Brain microvascular endothelial cell (primary cell): Measurements from ENCODE around the gene TBC1D4.

Source experiments
- DNase-seq: peaks from one replicate; pipeline ENCODE4 v3.0.0-alpha.2; 2020
- H3K27ac ChIP-seq: fragments of 250-450 bp; sonication (Bioruptor Pico); 2 replicates; pipeline ENCODE4 v1.5.1; 2020; ENCODE audit warnings: mild to moderate bottlenecking, moderate library complexity
- H3K27me3 ChIP-seq: fragments of 250-450 bp; sonication (Bioruptor Pico); replicated peaks from 2 replicates; pipeline ENCODE4 v1.5.1; 2020; ENCODE audit warnings: mild to moderate bottlenecking
- H3K36me3 ChIP-seq: fragments of 250-450 bp; sonication (Bioruptor Pico); replicated peaks from 2 replicates; pipeline ENCODE4 v1.5.1; 2020; ENCODE audit warnings: mild to moderate bottlenecking
- H3K4me3 ChIP-seq: 2 replicates; pipeline ENCODE4 v1.5.1; 2011; ENCODE audit warnings: low read depth, mild to moderate bottlenecking, control low read depth, low read length, moderate library complexity
- in situ Hi-C: cut with HindIII; loops from 2 replicates; pipeline ENCODE4 v1.10.0; 2017; ENCODE audit warnings: low sequenced_read_pairs, low pct_ligation_motif_present
- TF ChIP-seq, protein P1 (sequence below): IDR thresholded peaks from 2 replicates; pipeline ENCODE4 v1.5.1; 2011; ENCODE audit warnings: low read depth, mild to moderate bottlenecking, moderate library complexity, low read length, control low read depth, inconsistent platforms; ENCODE audit errors: missing control alignments

Gene TBC1D4

DNA sequence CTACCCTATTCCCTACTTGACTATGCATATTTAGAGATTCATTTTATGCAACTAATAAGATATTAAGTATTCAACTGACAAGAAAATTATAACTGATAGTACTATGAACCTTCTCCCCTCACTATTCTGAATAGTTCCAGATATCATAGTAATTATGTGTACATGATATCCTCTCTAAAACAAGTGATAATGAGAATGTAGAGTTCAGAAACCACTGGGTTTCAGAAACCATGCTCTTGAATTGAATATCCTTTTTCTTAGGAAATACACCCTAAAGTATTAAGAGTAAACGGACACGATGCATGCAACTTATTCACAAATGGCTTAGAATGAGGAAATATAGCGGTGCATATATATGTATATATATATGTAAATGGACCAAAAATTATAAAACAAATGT is 160.9 kb downstream of the TBC1D4 start:
- in situ Hi-C loops: no loop called here
- DNase-seq: no peak
- TF ChIP-seq, protein P1, sequence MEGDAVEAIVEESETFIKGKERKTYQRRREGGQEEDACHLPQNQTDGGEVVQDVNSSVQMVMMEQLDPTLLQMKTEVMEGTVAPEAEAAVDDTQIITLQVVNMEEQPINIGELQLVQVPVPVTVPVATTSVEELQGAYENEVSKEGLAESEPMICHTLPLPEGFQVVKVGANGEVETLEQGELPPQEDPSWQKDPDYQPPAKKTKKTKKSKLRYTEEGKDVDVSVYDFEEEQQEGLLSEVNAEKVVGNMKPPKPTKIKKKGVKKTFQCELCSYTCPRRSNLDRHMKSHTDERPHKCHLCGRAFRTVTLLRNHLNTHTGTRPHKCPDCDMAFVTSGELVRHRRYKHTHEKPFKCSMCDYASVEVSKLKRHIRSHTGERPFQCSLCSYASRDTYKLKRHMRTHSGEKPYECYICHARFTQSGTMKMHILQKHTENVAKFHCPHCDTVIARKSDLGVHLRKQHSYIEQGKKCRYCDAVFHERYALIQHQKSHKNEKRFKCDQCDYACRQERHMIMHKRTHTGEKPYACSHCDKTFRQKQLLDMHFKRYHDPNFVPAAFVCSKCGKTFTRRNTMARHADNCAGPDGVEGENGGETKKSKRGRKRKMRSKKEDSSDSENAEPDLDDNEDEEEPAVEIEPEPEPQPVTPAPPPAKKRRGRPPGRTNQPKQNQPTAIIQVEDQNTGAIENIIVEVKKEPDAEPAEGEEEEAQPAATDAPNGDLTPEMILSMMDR: no peak
- no peaks in the 10 kb centered on the region for H3K27me3 ChIP-seq
- peaks cover 3% of the 10 kb centered on the region for H3K36me3 ChIP-seq
- no peak overlapping the region for H3K27ac ChIP-seq
- no peak overlapping the region for H3K4me3 ChIP-seq

DNA sequence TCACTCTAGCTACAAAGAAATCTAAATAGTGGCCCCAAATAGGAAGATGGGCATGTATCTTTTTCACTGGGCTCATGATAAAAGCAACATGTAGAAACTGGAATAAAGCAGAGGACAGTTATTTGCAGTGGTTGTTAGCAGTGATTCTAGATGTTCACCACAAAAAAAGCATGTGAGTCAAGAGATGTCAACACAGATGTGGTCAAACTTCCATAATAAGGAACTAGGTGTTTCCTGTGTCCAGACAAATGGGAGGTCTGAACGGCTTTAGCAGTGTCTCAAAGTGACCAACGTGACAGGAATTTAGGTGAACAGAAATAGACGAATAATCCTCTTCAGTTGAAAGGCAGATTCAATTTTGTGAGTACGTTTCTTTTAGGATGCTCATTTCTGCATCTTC is 162.7 kb downstream of the TBC1D4 start:
- in situ Hi-C loops: no loop called here
- Histone ChIP-seq H3K27me3 (no peaks in the 10 kb centered on the region), H3K27ac (no peak overlapping the region), H3K4me3 (no peak overlapping the region), H3K36me3 (no peaks in the 10 kb centered on the region)
- TF ChIP-seq, protein P1: no peak
- peak; percentile 31 for DNase-seq

DNA sequence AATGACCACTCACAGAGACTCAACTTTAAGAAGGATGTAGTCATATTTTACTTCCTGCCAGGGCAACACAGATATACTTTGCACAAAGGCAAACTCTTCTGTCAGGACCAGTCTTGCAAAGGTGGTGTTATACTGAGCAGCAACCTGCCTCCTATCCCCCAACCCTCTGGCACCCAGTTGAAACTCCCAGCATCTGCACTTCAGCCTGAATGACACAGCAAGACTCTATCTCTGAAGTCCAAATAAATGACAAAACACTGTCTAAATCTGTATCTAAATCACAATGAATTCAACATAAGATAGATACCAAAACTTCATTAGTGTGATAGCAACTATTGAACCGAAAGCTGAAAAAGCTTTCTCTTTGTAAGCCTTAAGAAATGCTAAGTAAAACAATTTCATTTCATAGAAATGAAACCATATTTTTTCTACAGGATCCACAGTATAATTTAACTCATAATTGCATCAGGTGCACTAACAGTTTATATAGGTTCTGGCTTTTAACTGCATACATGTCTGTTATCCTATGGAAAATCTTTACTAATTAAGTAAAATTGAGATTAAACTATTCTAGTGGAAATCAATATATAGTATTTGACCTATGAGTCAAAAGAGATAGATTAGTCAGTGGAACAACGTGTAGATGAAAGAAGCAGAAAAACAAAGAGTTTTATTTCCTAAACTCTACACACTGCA is 163.7 kb downstream of the TBC1D4 start:
- TF ChIP-seq, protein P1: no peak
- DNase-seq: no peak
- in situ Hi-C loops: no loop called here
- H3K27me3 ChIP-seq: no peaks in the 10 kb centered on the region
- no peaks in the 10 kb centered on the region for H3K36me3 ChIP-seq
- H3K4me3 ChIP-seq: no peak overlapping the region
- H3K27ac ChIP-seq: no peak overlapping the region

- no peak overlapping the region for H3K27ac ChIP-seq
- TF ChIP-seq, protein P1: no peak
- in situ Hi-C loops: no loop called here
- H3K27me3 ChIP-seq: no peaks in the 10 kb centered on the region
- no peak overlapping the region for H3K4me3 ChIP-seq
- H3K36me3 ChIP-seq: peaks cover 2% of the 10 kb centered on the region
- DNase-seq: no peak
Measured at GRCh38 chr13:75316427-75316826, 165.5 kb downstream of the TBC1D4 start.

DNA sequence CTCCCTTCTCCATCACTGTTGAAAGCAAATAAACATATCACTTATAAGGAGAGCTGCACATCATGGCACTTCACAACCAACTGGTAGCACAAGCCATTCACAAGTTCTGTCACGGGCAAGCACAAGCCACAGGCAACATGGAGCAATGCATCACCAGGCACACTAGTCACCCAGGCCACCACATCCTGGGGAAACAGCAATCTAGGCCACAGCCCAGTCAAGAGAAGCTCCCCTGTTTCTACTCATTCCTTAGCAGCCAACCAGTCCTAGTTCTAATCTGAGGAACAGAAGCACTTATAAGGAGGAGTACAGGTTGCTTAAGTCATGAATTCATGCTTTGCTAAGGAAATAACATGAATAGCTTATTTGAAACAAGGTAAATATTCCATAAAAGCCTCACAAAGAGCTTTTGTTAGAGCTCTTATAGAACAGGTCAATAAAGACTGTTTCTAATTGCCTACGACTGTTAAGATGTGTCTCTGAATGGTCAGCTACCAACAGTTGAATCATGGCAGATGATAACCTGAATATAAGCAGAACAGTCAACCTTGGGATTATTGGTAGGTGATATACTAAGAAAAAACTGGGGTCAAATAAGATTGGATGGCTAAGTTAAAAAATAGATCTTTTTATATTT is 169.0 kb downstream of the TBC1D4 start:
- Histone ChIP-seq H3K36me3 (peaks cover 2% of the 10 kb centered on the region), H3K27ac (no peak overlapping the region), H3K4me3 (no peak overlapping the region), H3K27me3 (no peaks in the 10 kb centered on the region)
- TF ChIP-seq, protein P1: no peak
- DNase-seq: no peak
- in situ Hi-C loops: no loop called here
